C4-2B (cell line): ENCODE data around the gene C6orf118.

ENCODE experiments used
- CTCF ChIP-seq: fragments of 450-650 bp; conservative IDR thresholded peaks from 2 replicates; pipeline ENCODE4 v1.5.1; 2017; ENCODE audit warnings: mild to moderate bottlenecking
- ZFX ChIP-seq: fragments of 450-650 bp; IDR thresholded peaks from 2 replicates; pipeline ENCODE4 v1.6.1; 2017

- TF ChIP-seq CTCF = no peak
- no peak for TF ChIP-seq ZFX
Observed at GRCh38 chr6:165292657-165293056, 16.7 kb downstream of the C6orf118 start.
